Nephron progenitor cell (in vitro differentiated cells): Measurements from ENCODE around the gene NAPB.

Experiments
- DNase-seq: peaks from one replicate; pipeline ENCODE4 v3.0.0; 2021
- H3K27ac Mint-ChIP-seq: 2 replicates; pipeline ENCODE4 v1.8.0; 2021; ENCODE audit warnings: mild to moderate bottlenecking, moderate library complexity, mixed read lengths
- H3K27me3 Mint-ChIP-seq: 2 replicates; pipeline ENCODE4 v1.8.0; 2021; ENCODE audit warnings: mild to moderate bottlenecking, low read depth, mixed read lengths; ENCODE audit not compliant: poor library complexity
- H3K36me3 Mint-ChIP-seq: 2 replicates; pipeline ENCODE4 v1.8.0; 2021; ENCODE audit warnings: low read depth, mixed read lengths
- H3K4me1 Mint-ChIP-seq: 2 replicates; pipeline ENCODE4 v1.8.0; 2021; ENCODE audit warnings: mixed read lengths
- H3K4me3 Mint-ChIP-seq: 2 replicates; pipeline ENCODE4 v1.8.0; 2021; ENCODE audit warnings: mild to moderate bottlenecking, moderate library complexity, mixed read lengths
- H3K9me3 Mint-ChIP-seq: 2 replicates; pipeline ENCODE4 v1.8.0; 2021; ENCODE audit warnings: mild to moderate bottlenecking, moderate library complexity, mixed read lengths
- TF ChIP-seq, protein P1 (sequence below): fragments of 200-600 bp; sonication (generic); IDR thresholded peaks from 2 replicates; pipeline ENCODE4 v1.5.0; 2021; ENCODE audit warnings: antibody characterized with exemption

The NAPB gene

GRCh38 chr20:23325107-23325506 lies 96.2 kb downstream of the NAPB start:
- H3K9me3 Mint-ChIP-seq, result peaks cover 20% of the 10 kb centered on the region
- TF ChIP-seq, protein P1, sequence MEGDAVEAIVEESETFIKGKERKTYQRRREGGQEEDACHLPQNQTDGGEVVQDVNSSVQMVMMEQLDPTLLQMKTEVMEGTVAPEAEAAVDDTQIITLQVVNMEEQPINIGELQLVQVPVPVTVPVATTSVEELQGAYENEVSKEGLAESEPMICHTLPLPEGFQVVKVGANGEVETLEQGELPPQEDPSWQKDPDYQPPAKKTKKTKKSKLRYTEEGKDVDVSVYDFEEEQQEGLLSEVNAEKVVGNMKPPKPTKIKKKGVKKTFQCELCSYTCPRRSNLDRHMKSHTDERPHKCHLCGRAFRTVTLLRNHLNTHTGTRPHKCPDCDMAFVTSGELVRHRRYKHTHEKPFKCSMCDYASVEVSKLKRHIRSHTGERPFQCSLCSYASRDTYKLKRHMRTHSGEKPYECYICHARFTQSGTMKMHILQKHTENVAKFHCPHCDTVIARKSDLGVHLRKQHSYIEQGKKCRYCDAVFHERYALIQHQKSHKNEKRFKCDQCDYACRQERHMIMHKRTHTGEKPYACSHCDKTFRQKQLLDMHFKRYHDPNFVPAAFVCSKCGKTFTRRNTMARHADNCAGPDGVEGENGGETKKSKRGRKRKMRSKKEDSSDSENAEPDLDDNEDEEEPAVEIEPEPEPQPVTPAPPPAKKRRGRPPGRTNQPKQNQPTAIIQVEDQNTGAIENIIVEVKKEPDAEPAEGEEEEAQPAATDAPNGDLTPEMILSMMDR, result no peak
- H3K27me3 Mint-ChIP-seq, result peaks cover 5% of the 10 kb centered on the region
- DNase-seq, result no peak
- no peaks in the 10 kb centered on the region for H3K4me1 Mint-ChIP-seq
- H3K27ac Mint-ChIP-seq, result no peak overlapping the region
- H3K4me3 Mint-ChIP-seq, result no peak overlapping the region
- H3K36me3 Mint-ChIP-seq, result no peaks in the 10 kb centered on the region
